Gastrocnemius medialis (tissue), 4 donors: Measurements from ENCODE around the gene GRIK3.

Experiments
- POLR2A ChIP-seq, 2 donors: fragments of 450-650 bp; IDR thresholded peaks; one replicate each; pipeline ENCODE4 v1.6.1; 2017; ENCODE audit warnings: antibody characterized with exemption in 2 of 2, mild to moderate bottlenecking in 2 of 2, moderate library complexity in 2 of 2
- TF ChIP-seq, protein P1 (sequence below), 5 experiments: fragments of 450-650 bp in 3 of 5; fragments of 200-600 bp in 2 of 5; sonication (generic) in 2 of 5; IDR thresholded peaks in 4 of 5; conservative IDR thresholded peaks in 1 of 5; 1 replicate in 4 of 5; 2 replicates in 1 of 5; pipeline ENCODE4 v1.5.1; 2016 to 2019; ENCODE audit warnings: antibody characterized with exemption in 5 of 5, mild to moderate bottlenecking in 3 of 5, moderate library complexity in 3 of 5

DNA sequence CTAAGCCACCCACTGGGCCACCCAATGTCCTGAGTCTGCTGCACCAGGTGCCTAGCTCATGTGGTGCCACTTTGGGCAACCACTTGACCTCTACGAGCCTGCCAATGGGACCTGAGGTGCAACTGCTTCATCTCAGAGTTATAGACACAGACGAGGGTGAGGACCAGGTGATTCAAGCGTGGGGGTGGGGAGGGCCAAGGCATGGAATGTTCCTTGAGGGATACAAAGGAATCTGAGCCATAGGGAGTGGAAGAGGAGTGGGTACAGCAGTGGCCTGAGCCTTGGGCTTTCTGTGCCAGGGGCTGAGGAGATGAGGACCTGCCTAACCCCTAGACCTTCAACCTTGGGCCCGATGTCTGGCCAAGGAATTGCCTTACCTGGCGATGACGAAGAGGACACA lies 209.1 kb downstream of the GRIK3 start:
- TF ChIP-seq, protein P1, sequence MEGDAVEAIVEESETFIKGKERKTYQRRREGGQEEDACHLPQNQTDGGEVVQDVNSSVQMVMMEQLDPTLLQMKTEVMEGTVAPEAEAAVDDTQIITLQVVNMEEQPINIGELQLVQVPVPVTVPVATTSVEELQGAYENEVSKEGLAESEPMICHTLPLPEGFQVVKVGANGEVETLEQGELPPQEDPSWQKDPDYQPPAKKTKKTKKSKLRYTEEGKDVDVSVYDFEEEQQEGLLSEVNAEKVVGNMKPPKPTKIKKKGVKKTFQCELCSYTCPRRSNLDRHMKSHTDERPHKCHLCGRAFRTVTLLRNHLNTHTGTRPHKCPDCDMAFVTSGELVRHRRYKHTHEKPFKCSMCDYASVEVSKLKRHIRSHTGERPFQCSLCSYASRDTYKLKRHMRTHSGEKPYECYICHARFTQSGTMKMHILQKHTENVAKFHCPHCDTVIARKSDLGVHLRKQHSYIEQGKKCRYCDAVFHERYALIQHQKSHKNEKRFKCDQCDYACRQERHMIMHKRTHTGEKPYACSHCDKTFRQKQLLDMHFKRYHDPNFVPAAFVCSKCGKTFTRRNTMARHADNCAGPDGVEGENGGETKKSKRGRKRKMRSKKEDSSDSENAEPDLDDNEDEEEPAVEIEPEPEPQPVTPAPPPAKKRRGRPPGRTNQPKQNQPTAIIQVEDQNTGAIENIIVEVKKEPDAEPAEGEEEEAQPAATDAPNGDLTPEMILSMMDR (IDR thresholded peaks at IDR 0.05 in 4 of 5, conservative IDR thresholded peaks at IDR 0.05 in 1 of 5): no peak
- TF ChIP-seq POLR2A (IDR thresholded peaks at IDR 0.05): no peak
